Chondrocyte (in vitro differentiated cells): ENCODE measurements around the gene PPP1R9B. TPM values are rescaled to one million over a fixed set of nuclear protein-coding genes. Genes with fewer than 3 reads are reported as not detected.

ENCODE experiments used
- DNase-seq: peaks from one replicate; pipeline ENCODE4 v3.0.0; 2021; ENCODE audit warnings: mixed read lengths, low spot score
- H3K27ac Mint-ChIP-seq: one replicate; pipeline ENCODE4 v1.8.0; 2021; ENCODE audit warnings: mild to moderate bottlenecking, moderate library complexity, mixed read lengths; ENCODE audit not compliant: unreplicated experiment
- H3K27me3 Mint-ChIP-seq: 2 replicates; pipeline ENCODE4 v1.8.0; 2021; ENCODE audit warnings: low read depth, mixed read lengths
- H3K36me3 Mint-ChIP-seq: 2 replicates; pipeline ENCODE4 v1.8.0; 2021; ENCODE audit warnings: low read depth, mixed read lengths
- H3K4me1 Mint-ChIP-seq: 2 replicates; pipeline ENCODE4 v1.8.0; 2021; ENCODE audit warnings: low read depth, mild to moderate bottlenecking, mixed read lengths
- H3K4me3 Mint-ChIP-seq: one replicate; pipeline ENCODE4 v1.8.0; 2021; ENCODE audit warnings: mild to moderate bottlenecking, moderate library complexity, mixed read lengths; ENCODE audit not compliant: unreplicated experiment
- H3K9me3 Mint-ChIP-seq: 2 replicates; pipeline ENCODE4 v1.8.0; 2021; ENCODE audit warnings: low read depth, mixed read lengths
- total RNA-seq: library from RNA; stranded (reverse); gene quantifications from 3 replicates; pipeline ENCODE4 v1.2.1, GENCODE V29; 2021
- TF ChIP-seq, protein P1 (sequence below): fragments of 200-600 bp; sonication (generic); IDR thresholded peaks from 2 replicates; pipeline ENCODE4 v1.5.0; 2021; ENCODE audit warnings: antibody characterized with exemption, mild to moderate bottlenecking, moderate library complexity

The PPP1R9B gene
- total RNA-seq, 1 donor from 2014 or later = 79.3 TPM

- Mint-ChIP-seq H3K27me3 (no peaks in the 10 kb centered on the region), H3K4me3 (peak overlapping the region; percentile 99), H3K9me3 (no peaks in the 10 kb centered on the region), H3K4me1 (peaks cover 73% of the 10 kb centered on the region), H3K36me3 (peaks cover 80% of the 10 kb centered on the region), H3K27ac (peak overlapping the region; percentile 95)
- peak; percentile 68 for DNase-seq
- TF ChIP-seq, protein P1, sequence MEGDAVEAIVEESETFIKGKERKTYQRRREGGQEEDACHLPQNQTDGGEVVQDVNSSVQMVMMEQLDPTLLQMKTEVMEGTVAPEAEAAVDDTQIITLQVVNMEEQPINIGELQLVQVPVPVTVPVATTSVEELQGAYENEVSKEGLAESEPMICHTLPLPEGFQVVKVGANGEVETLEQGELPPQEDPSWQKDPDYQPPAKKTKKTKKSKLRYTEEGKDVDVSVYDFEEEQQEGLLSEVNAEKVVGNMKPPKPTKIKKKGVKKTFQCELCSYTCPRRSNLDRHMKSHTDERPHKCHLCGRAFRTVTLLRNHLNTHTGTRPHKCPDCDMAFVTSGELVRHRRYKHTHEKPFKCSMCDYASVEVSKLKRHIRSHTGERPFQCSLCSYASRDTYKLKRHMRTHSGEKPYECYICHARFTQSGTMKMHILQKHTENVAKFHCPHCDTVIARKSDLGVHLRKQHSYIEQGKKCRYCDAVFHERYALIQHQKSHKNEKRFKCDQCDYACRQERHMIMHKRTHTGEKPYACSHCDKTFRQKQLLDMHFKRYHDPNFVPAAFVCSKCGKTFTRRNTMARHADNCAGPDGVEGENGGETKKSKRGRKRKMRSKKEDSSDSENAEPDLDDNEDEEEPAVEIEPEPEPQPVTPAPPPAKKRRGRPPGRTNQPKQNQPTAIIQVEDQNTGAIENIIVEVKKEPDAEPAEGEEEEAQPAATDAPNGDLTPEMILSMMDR = no peak
Observed at GRCh38 chr17:50196826-50197225, 46.3 kb upstream of the PPP1R9B start.

GRCh38 chr17:50196036-50196435 is 45.6 kb upstream of the PPP1R9B start:
- Mint-ChIP-seq H3K27me3 (no peaks in the 10 kb centered on the region), H3K9me3 (no peaks in the 10 kb centered on the region), H3K27ac (peak overlapping the region; percentile 95), H3K4me1 (peaks cover 76% of the 10 kb centered on the region), H3K4me3 (peak overlapping the region; percentile 99), H3K36me3 (peaks cover 78% of the 10 kb centered on the region)
- TF ChIP-seq, protein P1 = no peak
- peak; percentile 91 for DNase-seq

DNA sequence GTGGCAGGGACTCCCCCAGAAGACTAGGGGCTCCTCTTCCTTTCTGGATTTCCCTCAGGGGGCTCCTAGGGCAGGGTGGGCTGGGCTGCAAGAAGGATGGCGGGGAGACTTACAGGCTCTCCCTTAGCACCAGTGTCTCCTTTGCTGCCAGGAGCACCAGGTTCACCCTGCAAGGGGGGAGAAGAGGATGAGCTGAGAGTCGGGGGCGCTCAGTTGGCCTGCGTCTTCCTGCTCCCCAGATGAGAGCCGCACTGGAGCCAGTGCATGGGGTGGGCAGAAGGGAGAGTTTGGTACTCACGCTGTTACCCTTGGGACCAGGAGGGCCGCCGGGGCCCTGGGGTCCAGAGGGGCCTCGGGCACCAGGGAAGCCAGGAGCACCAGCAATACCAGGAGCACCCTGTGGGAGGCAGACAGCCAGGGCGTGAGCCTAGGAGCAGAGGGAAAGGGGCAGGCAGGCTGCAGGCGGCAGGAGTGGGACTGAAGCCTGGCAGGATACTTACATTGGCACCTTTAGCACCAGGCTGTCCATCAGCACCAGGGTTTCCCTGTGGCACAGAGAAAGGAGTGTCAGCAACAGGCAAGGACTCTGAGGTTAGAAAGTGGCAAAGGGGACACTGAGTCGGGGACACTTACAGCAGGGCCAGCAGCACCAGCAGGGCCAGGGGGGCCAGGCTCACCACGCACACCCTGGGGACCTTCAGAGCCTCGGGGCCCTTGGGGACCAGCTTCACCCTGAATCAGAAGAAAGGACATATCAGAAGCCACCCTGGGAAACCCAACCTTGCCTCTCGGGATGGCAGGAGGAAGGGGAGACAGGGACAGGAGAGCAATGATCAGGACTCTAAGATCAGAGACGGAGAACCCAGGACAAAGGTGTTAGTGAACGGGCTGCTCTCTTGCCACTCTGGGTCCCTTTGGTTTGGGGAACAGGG is 44.7 kb upstream of the PPP1R9B start:
- Mint-ChIP-seq H3K9me3 (no peaks in the 10 kb centered on the region), H3K27ac (peak overlapping the region; percentile 95), H3K4me1 (peaks cover 85% of the 10 kb centered on the region), H3K27me3 (no peaks in the 10 kb centered on the region), H3K36me3 (peaks cover 77% of the 10 kb centered on the region), H3K4me3 (peak overlapping the region; percentile 99)
- peak; percentile 96 for DNase-seq
- TF ChIP-seq, protein P1 = peak; percentile 74

DNA sequence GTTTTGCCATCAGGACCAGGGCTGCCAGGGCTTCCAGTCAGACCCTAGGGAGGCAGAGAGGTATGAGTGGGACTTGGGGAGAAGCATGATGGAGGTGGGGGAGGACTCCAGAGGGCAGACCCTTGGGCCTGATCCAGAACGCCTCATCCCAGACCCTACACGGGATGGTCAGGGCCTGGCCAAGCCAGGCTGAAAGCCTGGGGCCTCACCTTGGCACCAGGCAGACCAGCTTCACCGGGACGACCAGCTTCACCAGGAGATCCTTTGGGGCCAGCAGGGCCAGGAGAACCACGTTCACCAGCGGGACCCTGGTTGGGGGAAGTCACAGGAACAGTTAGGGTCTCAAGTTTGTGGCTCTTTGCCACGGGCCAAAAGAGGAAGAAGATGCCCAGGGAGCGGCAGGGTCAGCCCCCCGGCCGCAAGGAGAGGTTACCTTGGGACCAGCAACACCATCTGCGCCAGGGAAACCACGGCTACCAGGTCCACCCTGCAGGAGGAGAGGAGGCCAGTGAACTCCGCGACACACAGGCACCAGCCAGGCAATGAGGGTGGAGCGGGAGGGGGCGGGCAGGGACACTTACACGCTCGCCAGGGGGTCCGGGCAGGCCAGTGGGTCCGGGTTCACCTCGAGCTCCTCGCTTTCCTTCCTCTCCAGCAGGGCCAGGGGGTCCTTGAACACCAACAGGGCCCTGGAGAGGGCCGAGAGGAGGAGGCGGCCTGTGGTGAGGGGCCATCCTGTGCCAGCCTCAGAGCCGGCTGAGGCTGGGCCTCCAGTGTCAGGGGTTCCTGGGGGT is 43.9 kb upstream of the PPP1R9B start:
- H3K4me3 Mint-ChIP-seq = peak overlapping the region; percentile 99
- H3K27ac Mint-ChIP-seq = peak overlapping the region; percentile 94
- TF ChIP-seq, protein P1 = no peak
- no peaks in the 10 kb centered on the region for H3K27me3 Mint-ChIP-seq
- DNase-seq = peak; percentile 92
- H3K4me1 Mint-ChIP-seq = peaks cover 93% of the 10 kb centered on the region
- H3K36me3 Mint-ChIP-seq = peaks cover 78% of the 10 kb centered on the region
- no peaks in the 10 kb centered on the region for H3K9me3 Mint-ChIP-seq
